VCaP (cell line): ENCODE data around the gene EFHC2.
A peak's percentile ranks its signal among the peaks of the same experiment; 100 is the strongest.

Source experiments
- H3K27ac ChIP-seq: fragments of 450-650 bp; 2 replicates; pipeline ENCODE4 v1.5.1; 2017
- CTCF ChIP-seq: fragments of 450-650 bp; conservative IDR thresholded peaks from 2 replicates; pipeline ENCODE4 v1.5.1; 2017; ENCODE audit warnings: mild to moderate bottlenecking, moderate library complexity

The EFHC2 gene

GRCh38 chrX:44234541-44234940 lies 108.9 kb downstream of the EFHC2 start:
- no peak overlapping the region for H3K27ac ChIP-seq
- no peak for TF ChIP-seq CTCF

- H3K27ac ChIP-seq, result no peak overlapping the region
- TF ChIP-seq CTCF, result no peak
These were observed 109.4 kb downstream of the EFHC2 start for GRCh38 chrX:44234116-44234515.

- H3K27ac ChIP-seq, result no peak overlapping the region
- TF ChIP-seq CTCF, result no peak
These were observed 111.4 kb downstream of the EFHC2 start for GRCh38 chrX:44232081-44232480.

- no peak overlapping the region for H3K27ac ChIP-seq
- TF ChIP-seq CTCF, result no peak
These were observed 114.9 kb downstream of the EFHC2 start for GRCh38 chrX:44228621-44229020.

- H3K27ac ChIP-seq, result no peak overlapping the region
- TF ChIP-seq CTCF, result no peak
These were observed 115.5 kb downstream of the EFHC2 start for GRCh38 chrX:44227991-44228390.

- H3K27ac ChIP-seq, result peak overlapping the region; percentile 57
- TF ChIP-seq CTCF, result no peak
These were observed 117.8 kb downstream of the EFHC2 start for GRCh38 chrX:44225667-44226066.

- H3K27ac ChIP-seq, result peak overlapping the region; percentile 57
- no peak for TF ChIP-seq CTCF
These were observed 118.7 kb downstream of the EFHC2 start for GRCh38 chrX:44224760-44225159.

- no peak for TF ChIP-seq CTCF
- H3K27ac ChIP-seq, result peak overlapping the region; percentile 57
These were observed 120.3 kb downstream of the EFHC2 start for GRCh38 chrX:44223150-44223549.
